Measurements from ENCODE around the gene PRMT6.
A peak's percentile ranks its signal among the peaks of the same experiment; 100 is the strongest.
"Not testable (repeated sequence)": the region's sequence is repeated elsewhere in the genome, so short reads cannot be mapped to it uniquely, and the experiment has no call there.

Gene PRMT6

GRCh38 chr1:107056426-107057196, at the start of gene PRMT6:
TSS of gene PRMT6 (plus strand) at chr1:107056674. CDS start at chr1:107056716, 42 bp downstream.
- peak; percentile 53 to 63 for DNase-seq (ENCODE audit: low read depth in 2 of 2, low spot score in 1 of 2)

DNA sequence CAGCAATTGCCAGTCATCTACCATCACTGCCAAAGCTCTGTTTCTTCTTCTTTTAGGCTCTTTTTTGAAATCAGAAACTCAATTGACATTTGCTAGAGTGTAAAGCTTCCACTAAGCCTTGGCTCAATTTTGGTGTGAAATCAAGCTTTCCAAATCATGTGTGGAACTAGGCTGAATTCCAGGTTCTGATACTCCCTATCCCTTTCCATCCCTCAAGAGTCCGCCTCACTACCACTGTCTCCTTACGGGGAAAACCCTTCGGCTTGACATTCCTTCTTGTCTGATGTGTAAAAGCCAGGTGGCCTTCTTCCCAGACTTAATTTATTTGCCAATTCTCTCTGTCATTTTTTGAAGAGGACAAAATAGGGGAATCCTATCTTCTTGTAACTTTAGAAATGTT, 47.2 kb upstream of the PRMT6 start:
- no peak for DNase-seq (ENCODE audit: low read depth in 2 of 2, low spot score in 1 of 2)

- DNase-seq (ENCODE audit: low read depth in 2 of 2, low spot score in 1 of 2): no peak
Measured at GRCh38 chr1:107010582-107010981, 45.9 kb upstream of the PRMT6 start.

GRCh38 chr1:107016376-107016978, 40.0 kb upstream of the PRMT6 start:
- no peak for DNase-seq (ENCODE audit: low read depth in 2 of 2, low spot score in 1 of 2)

DNA sequence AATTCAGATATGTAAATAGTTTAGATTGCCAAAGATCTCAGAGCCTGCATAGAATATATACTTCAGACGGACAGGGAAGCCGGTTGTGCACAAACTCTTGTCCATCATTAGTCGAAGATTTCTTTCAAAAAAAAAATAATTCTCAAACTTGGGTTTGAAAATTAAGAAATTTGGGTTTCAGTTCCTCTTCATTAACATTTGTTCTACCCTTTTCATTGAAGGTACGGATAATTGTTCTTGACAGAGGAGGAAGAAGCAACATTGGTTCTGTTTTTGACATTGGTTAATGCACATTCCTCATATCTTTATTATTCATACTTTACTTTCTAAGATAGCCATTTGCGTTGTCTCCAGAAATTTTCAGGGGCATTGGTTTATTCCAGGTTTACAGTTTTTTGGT, 38.0 kb upstream of the PRMT6 start:
- no peak for DNase-seq (ENCODE audit: low read depth in 2 of 2, low spot score in 1 of 2)

DNA sequence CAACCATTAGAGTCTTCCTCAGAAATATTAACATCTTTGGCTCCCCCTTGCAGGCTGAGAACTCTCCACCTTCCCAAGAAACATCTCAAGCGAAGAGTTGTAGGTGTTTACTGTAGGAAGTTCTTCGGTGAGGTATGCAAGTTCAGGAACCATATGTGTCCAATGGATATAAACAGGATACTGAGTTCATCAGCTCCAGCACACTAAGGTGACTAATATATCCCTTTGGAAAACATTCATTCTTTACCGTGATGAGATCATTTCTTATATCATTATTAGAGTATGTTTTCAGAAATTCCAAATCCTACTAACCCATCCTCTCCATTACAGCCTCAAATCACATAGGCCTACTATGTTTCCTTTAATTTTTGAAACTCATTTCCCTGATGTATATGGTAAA, 37.3 kb upstream of the PRMT6 start:
- DNase-seq (ENCODE audit: low read depth in 2 of 2, low spot score in 1 of 2): no peak

GRCh38 chr1:107038874-107039273, 17.6 kb upstream of the PRMT6 start:
- DNase-seq (ENCODE audit: low read depth in 2 of 2, low spot score in 1 of 2): not testable (repeated sequence)

- not testable (repeated sequence) for DNase-seq (ENCODE audit: low read depth in 2 of 2, low spot score in 1 of 2)
Measured at GRCh38 chr1:107044310-107045220, 11.9 kb upstream of the PRMT6 start.

- DNase-seq (ENCODE audit: low read depth in 2 of 2, low spot score in 1 of 2): no peak
Measured at GRCh38 chr1:107047602-107048001, 8.9 kb upstream of the PRMT6 start.

DNA sequence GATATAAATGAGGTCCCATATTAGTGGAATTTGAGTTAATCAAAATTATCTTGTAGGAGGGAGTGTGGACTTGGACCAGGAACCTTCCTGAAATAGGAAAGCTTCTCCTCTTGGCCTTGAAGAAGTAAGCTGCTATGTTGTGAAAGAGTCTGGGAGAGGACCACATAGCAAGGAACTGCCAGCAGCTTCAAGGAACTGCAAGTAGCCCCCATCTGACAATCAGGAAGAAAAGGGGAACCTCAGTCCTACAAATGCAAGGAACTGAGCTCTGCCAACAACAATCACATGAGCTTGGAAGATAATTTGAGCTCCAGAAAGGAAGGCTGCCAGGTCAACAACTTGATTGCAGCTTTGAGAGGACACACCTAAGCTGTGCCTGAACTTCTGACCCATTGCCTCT, 8.2 kb upstream of the PRMT6 start:
- DNase-seq (ENCODE audit: low read depth in 2 of 2, low spot score in 1 of 2): no peak

DNA sequence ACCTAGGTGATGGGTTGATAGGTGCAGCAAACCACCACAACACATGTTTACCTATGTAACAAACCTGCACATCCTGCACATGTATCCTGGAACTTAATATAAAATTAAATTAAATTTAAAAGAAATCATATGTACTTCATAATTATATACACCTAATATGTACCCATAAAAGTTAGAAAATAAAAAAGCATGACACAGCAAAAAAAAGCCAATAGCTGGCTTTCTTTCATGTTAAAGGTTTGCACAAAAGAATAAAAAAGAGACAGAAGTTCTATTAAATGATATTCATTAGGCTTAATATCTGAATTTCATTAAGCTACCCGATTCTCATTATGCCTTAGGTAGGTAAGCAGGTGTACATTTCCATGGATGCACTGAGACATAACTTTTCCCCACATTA, 5.2 kb upstream of the PRMT6 start:
- DNase-seq (ENCODE audit: low read depth in 2 of 2, low spot score in 1 of 2): no peak

DNA sequence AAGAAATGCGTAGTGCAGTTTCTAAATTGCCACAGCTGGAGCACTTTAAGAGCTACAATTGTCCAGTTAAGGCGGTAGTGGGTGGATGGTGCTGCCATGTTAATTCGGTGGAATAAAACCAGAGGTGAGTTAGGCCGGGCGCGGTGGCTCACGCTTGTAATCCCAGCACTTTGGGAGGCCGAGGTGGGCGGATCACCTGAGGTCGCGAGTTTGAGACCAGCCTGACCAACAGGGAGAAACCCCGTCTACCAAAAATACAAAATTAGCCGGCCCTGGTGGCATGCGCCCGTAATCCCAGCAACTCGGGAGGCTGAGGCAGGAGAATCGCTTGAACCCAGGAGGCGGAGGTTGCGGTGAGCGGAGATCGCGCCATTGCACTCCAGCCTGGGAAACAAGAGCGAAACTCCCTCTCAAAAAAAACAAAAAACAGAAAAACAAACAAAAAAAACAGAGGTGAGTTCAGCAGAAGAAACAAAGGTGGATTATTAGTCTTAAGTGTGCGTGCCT, 502 bp upstream of the PRMT6 start:
- DNase-seq (ENCODE audit: low read depth in 2 of 2, low spot score in 1 of 2): not testable (repeated sequence)

DNA sequence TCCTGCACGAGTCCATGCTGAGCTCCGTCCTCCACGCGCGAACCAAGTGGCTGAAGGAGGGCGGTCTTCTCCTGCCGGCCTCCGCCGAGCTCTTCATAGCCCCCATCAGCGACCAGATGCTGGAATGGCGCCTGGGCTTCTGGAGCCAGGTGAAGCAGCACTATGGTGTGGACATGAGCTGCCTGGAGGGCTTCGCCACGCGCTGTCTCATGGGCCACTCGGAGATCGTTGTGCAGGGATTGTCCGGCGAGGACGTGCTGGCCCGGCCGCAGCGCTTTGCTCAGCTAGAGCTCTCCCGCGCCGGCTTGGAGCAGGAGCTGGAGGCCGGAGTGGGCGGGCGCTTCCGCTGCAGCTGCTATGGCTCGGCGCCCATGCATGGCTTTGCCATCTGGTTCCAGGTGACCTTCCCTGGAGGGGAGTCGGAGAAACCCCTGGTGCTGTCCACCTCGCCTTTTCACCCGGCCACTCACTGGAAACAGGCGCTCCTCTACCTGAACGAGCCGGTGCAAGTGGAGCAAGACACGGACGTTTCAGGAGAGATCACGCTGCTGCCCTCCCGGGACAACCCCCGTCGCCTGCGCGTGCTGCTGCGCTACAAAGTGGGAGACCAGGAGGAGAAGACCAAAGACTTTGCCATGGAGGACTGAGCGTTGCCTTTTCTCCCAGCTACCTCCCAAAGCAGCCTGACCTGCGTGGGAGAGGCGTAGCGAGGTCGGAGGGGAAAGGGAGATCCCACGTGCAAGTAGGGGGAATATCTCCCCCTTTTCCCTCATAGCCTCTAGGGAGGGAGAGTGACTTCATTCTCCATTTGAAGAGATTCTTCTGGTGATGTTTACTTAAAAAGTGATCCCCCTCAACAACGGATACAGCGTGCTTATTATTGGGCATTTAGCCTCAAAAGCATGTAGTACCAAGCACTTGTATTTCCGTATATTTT, 991 bp downstream of the PRMT6 start:
- no peak for DNase-seq (ENCODE audit: low read depth in 2 of 2, low spot score in 1 of 2)

DNA sequence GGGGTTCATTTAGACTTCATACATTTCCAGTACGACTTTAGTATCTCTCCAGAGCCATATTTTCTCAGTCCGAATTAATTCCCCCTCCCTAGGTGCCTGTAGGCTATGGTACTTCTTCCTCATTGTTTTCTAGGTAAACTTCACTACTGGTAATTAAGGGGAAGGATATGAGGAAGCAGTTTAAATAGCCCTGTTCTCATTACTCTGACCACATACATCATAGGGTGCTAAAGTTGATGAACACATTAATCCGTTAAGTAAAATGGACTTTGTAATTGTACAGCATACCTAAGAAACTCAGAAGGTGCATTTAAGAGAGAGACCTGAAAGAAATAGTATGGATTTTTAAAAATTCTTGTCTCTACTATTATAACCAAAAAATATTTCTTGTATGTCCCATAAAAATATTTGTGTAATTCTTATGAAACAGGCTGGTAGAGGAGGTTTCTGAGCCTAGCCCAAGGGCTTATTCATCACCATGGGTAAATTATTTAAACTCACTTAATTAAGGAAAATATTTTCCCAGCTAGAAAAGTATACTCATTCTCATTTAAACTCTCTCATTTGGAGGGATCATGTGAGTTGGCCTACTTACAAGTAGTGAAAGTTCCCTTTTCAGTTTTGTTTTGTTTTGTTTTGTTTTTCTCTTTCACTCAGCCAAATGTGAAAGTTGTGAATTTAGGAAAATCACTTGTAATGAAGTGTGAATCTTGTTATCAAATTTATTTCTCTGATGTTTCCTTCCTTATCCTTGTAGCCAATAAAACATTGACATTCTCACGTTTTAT, 2.0 kb downstream of the PRMT6 start:
- no peak for DNase-seq (ENCODE audit: low read depth in 2 of 2, low spot score in 1 of 2)

DNA sequence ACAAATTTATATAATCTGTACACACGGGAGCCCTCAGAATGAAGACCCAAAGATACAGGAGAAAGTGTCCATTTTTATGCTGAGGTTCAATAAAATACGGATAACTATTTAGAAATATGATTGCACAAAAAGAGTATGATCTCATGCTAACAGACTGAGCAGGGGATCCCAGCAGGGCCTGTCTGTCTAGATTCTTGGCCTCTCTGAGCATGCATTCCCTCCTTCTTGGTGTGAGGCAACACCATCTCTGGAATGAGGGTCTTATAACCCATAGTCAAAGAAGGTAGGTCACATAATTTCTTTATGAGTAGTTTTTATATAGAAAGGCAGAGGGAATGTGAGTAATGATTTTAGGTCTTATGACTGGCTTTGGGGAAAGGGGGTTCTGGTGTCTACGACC, 5.4 kb downstream of the PRMT6 start:
- DNase-seq (ENCODE audit: low read depth in 2 of 2, low spot score in 1 of 2): no peak

DNA sequence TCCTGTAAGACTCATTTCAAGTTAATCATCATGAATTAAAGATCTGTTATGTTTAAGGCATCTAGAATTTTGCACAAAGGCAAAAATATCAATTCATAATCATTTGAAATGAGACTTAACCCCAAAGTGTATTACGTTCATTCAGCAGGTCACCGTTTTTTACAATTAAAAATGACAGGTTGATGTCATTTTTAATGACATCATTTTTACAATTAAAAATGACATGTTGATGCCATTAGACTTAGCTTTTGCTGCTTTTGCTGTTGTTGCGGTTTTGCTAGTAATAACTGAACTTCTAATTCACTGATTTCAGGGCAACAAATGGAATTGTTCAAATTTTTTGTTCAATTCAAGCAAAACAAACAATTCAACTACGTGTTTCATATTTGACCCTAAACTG, 17.0 kb downstream of the PRMT6 start:
- no peak for DNase-seq (ENCODE audit: low read depth in 2 of 2, low spot score in 1 of 2)

GRCh38 chr1:107076841-107077240, 20.4 kb downstream of the PRMT6 start:
- DNase-seq (ENCODE audit: low read depth in 2 of 2, low spot score in 1 of 2): no peak

DNA sequence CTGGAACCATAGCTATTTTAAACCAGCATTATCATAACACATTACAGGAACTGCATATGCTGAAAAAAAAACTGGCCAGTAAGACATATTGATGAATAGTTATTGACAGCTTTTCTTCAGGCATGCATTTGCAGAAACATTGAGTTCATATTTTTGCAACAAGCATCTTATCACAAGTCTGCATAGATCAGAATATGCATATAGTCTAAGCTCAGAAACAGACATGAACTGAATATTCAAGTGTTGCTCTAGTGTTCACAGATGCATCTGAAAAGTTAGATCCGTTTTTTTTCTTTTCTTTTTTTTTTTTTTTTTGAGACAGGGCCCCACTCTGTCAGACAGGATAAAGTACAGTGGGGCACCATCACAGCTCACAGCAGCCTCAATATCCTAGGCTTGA, 22.8 kb downstream of the PRMT6 start:
- DNase-seq (ENCODE audit: low read depth in 2 of 2, low spot score in 1 of 2): no peak

- no peak for DNase-seq (ENCODE audit: low read depth in 2 of 2, low spot score in 1 of 2)
Measured at GRCh38 chr1:107081102-107081501, 24.6 kb downstream of the PRMT6 start.

GRCh38 chr1:107091418-107091817, 34.9 kb downstream of the PRMT6 start:
- no peak for DNase-seq (ENCODE audit: low read depth in 2 of 2, low spot score in 1 of 2)
